Epidermal melanocyte (primary cell): Measurements from ENCODE around the gene SLC13A3.

Experiments
- DNase-seq: peaks from one replicate; pipeline ENCODE4 v3.0.0; 2011; ENCODE audit warnings: low spot score; ENCODE audit not compliant: insufficient read length

SLC13A3 gene

GRCh38 chr20:46580613-46581205 lies 70.5 kb downstream of the SLC13A3 start:
- no peak for DNase-seq

- no peak for DNase-seq
These were observed 72.5 kb downstream of the SLC13A3 start for GRCh38 chr20:46578745-46579144.

- DNase-seq, result no peak
These were observed 74.4 kb downstream of the SLC13A3 start for GRCh38 chr20:46576774-46577395.

- DNase-seq, result no peak
These were observed 75.3 kb downstream of the SLC13A3 start for GRCh38 chr20:46575937-46576461.

- no peak for DNase-seq
These were observed 75.9 kb downstream of the SLC13A3 start for GRCh38 chr20:46575394-46575793.

GRCh38 chr20:46573788-46574584 lies 77.3 kb downstream of the SLC13A3 start:
- no peak for DNase-seq

- DNase-seq, result no peak
These were observed 78.0 kb downstream of the SLC13A3 start for GRCh38 chr20:46573234-46573633.

- DNase-seq, result no peak
These were observed 78.5 kb downstream of the SLC13A3 start for GRCh38 chr20:46572790-46573189.

- DNase-seq, result peak; percentile 40
These were observed 79.1 kb downstream of the SLC13A3 start for GRCh38 chr20:46572153-46572552.

- DNase-seq, result no peak
These were observed 79.8 kb downstream of the SLC13A3 start for GRCh38 chr20:46571418-46571817.

GRCh38 chr20:46570956-46571355 lies 80.3 kb downstream of the SLC13A3 start:
- DNase-seq, result no peak

- DNase-seq, result no peak
These were observed 81.3 kb downstream of the SLC13A3 start for GRCh38 chr20:46569961-46570360.

GRCh38 chr20:46568570-46569129 lies 82.6 kb downstream of the SLC13A3 start:
- no peak for DNase-seq

GRCh38 chr20:46566125-46566524 lies 85.1 kb downstream of the SLC13A3 start:
- no peak for DNase-seq

- no peak for DNase-seq
These were observed 86.9 kb downstream of the SLC13A3 start for GRCh38 chr20:46564241-46564957.

GRCh38 chr20:46563860-46564221 lies 87.4 kb downstream of the SLC13A3 start:
- DNase-seq, result no peak

GRCh38 chr20:46563170-46563859 lies 87.9 kb downstream of the SLC13A3 start:
- DNase-seq, result no peak

GRCh38 chr20:46562373-46563169 lies 88.7 kb downstream of the SLC13A3 start:
- peak; percentile 83 for DNase-seq

- no peak for DNase-seq
These were observed 89.3 kb downstream of the SLC13A3 start for GRCh38 chr20:46562009-46562372.
